NCI-H345 (cell line): ENCODE measurements around the gene CTAGE4.
"Not testable (repeated sequence)": the region's sequence is repeated elsewhere in the genome, so short reads cannot be mapped to it uniquely, and the experiment has no call there.

ENCODE experiments used
- DNase-seq: peaks from one replicate; lab custom pipeline; 2025; lab: John Stamatoyannopoulos, UW

Gene CTAGE4

GRCh38 chr7:144183166-144183565, at the start of gene CTAGE4:
CTAGE4 (plus strand) TSS chr7:144183466; CDS start chr7:144183504, 38 bp downstream.
- not testable (repeated sequence) for DNase-seq

DNA sequence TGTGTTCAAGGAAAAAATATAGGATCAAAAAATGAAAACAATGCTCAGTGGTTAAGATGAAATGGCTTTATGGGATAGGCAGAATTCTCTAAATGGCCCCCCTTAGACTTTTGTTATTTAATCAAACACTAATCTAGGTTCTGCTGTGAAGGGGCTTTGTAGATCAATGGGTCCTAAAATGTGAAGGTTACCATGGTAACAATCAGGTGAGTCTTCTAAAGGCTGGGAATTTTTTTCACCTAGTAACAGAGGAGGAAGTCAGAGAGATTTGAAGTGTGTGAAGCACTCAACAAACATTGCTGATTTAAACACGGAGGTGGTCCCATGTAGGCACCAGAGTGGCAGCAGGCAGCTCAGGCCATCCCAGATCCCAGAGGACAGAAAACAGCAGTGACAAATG, 49.1 kb upstream of the CTAGE4 start:
- no peak for DNase-seq

GRCh38 chr7:144137501-144137900, 45.8 kb upstream of the CTAGE4 start:
- DNase-seq, result no peak

- no peak for DNase-seq
These were observed 41.1 kb upstream of the CTAGE4 start for GRCh38 chr7:144142187-144142586.

GRCh38 chr7:144144426-144144825, 38.8 kb upstream of the CTAGE4 start:
- no peak for DNase-seq

DNA sequence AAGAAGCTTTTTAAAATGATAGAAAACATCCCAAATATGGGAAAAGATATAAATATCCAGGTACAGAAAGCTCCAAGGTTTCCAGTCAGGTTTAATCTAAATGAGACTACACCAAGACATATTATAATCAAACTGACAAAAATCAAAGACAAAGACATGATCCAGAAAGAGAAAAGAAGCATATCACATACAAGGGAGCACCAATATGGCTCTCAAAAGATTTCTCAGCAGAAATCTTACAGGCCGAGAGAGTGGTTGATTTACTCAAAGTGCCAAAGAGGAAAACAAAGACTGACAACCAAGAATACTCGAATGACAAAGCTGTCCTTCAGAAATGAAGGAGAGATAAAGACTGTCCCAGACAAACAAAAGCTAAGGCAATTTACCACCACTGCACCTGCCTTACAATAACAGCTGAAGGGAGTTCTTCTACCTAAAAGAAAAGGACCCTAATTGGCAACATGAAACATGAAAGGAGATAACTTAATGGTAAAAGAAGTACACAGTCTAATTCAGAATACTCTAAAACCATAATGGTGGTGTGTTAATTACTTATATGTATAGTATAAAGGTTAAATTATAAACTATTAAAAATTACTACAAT, 34.9 kb upstream of the CTAGE4 start:
- no peak for DNase-seq

- DNase-seq, result no peak
These were observed 24.4 kb upstream of the CTAGE4 start for GRCh38 chr7:144158861-144159260.

GRCh38 chr7:144164784-144165183, 18.5 kb upstream of the CTAGE4 start:
- DNase-seq, result no peak

GRCh38 chr7:144171594-144172350, 11.5 kb upstream of the CTAGE4 start:
- DNase-seq, result not testable (repeated sequence)

GRCh38 chr7:144174613-144175012, 8.7 kb upstream of the CTAGE4 start:
- no peak for DNase-seq

- not testable (repeated sequence) for DNase-seq
These were observed 4.7 kb upstream of the CTAGE4 start for GRCh38 chr7:144178380-144179164.

DNA sequence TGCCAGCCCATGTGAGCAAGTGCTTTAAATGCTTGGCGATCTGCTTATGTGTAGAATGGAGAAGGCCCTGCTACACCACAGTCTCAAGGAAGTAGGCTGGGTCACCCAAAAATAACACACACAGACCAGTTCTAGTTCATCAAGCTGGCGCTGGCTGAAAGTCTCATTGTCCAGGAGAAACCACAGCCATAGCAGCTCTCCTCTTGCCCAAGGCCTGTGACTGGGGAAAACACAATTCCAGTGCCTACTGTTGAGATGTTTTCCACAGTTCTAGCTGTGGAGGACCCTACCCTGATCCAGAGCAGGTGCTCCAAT, 4.1 kb upstream of the CTAGE4 start:
- not testable (repeated sequence) for DNase-seq

DNA sequence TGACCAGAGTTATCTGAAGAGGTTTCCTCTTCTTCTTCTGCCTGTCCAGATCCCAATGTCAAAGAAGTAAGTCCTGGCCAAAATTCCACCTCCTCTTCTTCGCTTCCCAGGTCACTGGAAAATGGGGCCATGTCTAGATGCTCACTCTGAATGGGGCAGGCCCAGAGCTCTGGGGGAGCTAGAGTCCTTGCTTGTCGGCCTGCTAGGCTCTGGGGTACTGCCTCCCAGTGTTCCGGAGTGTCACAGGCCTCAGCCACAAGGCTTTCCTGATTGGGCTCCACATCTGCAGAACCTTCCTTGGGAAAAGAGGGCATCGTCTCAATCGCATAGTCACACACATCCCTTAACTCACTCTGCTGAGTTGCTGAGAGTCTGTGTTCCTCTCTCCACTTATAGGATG, 4.6 kb downstream of the CTAGE4 start:
- not testable (repeated sequence) for DNase-seq

DNA sequence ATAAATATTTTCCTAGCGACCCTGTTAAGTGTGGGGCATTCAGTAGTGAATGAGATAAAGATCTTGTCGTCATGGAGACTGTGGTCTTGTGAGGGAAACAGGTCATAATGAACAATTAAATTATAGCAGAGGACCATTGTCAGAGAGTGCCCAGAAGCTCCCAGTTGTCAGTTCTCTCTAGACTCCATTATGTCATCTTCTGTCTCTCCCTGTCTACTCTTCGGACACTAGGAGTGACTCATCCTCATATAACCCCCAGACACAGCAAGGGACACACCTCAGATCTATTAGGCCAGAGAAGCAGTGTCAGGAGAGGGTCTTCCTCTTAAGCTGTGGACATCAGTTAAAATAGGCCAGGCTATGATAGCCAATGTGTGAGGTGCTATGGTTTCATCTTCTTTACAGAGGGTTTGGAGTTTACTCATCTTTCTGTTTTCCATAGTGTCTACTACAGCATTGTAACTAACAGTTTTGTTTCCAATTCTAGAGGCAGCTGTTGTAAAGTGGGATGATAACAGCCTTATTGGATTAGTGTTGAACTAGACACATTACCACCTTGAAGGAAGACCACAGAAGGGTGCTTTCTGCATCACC, 5.4 kb downstream of the CTAGE4 start:
- DNase-seq, result not testable (repeated sequence)

GRCh38 chr7:144193782-144194181, 10.5 kb downstream of the CTAGE4 start:
- not testable (repeated sequence) for DNase-seq

- DNase-seq, result not testable (repeated sequence)
These were observed 11.2 kb downstream of the CTAGE4 start for GRCh38 chr7:144194453-144194852.

DNA sequence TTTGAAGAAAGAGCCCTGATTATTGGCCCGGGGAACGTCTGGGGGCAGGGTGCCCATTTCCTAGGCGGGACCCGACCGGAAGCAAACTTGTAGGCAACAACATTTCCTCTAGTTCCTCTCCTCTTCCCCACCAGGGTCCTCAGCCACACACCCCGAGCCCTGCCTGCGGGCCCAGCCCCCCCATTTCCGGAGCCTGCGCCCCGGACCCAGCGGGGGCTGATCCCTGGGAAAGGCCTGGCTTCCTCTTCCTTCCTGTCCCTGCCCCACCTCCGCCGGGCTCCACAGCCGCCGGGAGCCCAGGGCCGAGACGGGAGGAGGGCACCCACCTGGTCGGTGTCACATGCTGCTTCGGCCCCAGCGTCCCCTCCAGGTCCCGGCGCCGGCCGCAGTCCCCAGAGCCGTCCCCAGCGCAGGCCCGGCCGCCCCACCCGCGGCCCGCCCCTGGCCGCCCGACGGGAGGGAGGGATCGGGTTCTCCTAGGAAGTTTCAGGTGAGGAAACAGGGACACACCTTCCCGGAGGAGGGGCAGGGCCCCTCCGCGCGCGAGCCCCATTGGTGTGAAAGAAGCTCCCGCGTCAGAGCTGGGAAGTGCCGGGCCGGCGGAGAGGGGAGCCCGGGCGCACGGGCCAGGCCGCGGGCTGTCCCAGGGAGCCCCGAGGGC, 12.1 kb downstream of the CTAGE4 start, which contains the start of gene ARHGEF35:
Gene ARHGEF35, minus strand, starts transcription at position 622 of the 661 bp plus-strand sequence. CDS start 7,450 bp downstream, outside the sequence.
- not testable (repeated sequence) for DNase-seq

GRCh38 chr7:144198934-144199333, 15.7 kb downstream of the CTAGE4 start:
- not testable (repeated sequence) for DNase-seq

- DNase-seq, result not testable (repeated sequence)
These were observed 18.7 kb downstream of the CTAGE4 start for GRCh38 chr7:144201978-144202377.

- DNase-seq, result not testable (repeated sequence)
These were observed 19.8 kb downstream of the CTAGE4 start for GRCh38 chr7:144203086-144203485.

DNA sequence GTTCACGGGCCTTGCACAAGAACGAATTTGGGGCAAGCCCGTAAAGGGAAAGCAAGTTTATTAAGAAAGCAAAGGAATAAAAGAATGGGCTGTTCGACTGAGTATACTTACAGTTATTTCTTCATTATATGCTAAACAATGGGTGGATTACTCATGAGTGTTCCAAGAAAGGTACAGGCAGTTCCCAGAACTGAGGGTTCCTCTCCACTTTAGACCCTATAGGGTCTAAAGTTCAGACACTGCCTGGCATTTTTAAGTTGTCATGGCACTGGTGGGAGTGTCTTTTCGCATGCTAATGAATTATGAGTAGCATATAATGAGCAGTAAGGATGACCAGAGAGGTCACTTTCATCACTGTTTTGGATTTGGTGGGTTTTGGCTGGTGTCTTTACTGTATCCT, 22.0 kb downstream of the CTAGE4 start:
- DNase-seq, result not testable (repeated sequence)

- DNase-seq, result not testable (repeated sequence)
These were observed 33.9 kb downstream of the CTAGE4 start for GRCh38 chr7:144217200-144217599.
